HAP-1 (cell line): ENCODE measurements around the gene CDK5RAP3.
A peak's percentile ranks its signal among the peaks of the same experiment; 100 is the strongest.

Source experiments
- DNase-seq, 2 experiments: peaks; one replicate each; pipeline ENCODE4 v3.0.0-alpha.2; 2016 to 2020; ENCODE audit warnings: low spot score in 2 of 2
- H3K27me3 ChIP-seq: fragments of 250-450 bp; sonication (Bioruptor Pico); 2 replicates; pipeline ENCODE4 v1.5.1; 2020; ENCODE audit warnings: low read depth, mild to moderate bottlenecking, moderate library complexity
- H3K36me3 ChIP-seq: fragments of 250-450 bp; sonication (Bioruptor Pico); replicated peaks from 2 replicates; pipeline ENCODE4 v1.5.1; 2020; ENCODE audit warnings: mild to moderate bottlenecking
- H3K4me1 ChIP-seq: fragments of 250-450 bp; sonication (Bioruptor Pico); 2 replicates; pipeline ENCODE4 v1.5.1; 2020; ENCODE audit warnings: mild to moderate bottlenecking
- H3K4me3 ChIP-seq: fragments of 250-450 bp; sonication (Bioruptor Pico); 2 replicates; pipeline ENCODE4 v1.5.1; 2020; ENCODE audit warnings: mild to moderate bottlenecking, moderate library complexity
- H3K9me3 ChIP-seq: fragments of 250-450 bp; sonication (Bioruptor Pico); 2 replicates; pipeline ENCODE4 v1.5.1; 2020; ENCODE audit warnings: mild to moderate bottlenecking, moderate library complexity
- in situ Hi-C: fragments of 300-500 bp; cut with MboI; formaldehyde crosslinking; loops from 3 replicates; pipeline ENCODE4 v1.14.3; 2020; ENCODE audit warnings: low sequenced_read_pairs, inconsistent platforms, mixed read lengths

Gene CDK5RAP3

DNA sequence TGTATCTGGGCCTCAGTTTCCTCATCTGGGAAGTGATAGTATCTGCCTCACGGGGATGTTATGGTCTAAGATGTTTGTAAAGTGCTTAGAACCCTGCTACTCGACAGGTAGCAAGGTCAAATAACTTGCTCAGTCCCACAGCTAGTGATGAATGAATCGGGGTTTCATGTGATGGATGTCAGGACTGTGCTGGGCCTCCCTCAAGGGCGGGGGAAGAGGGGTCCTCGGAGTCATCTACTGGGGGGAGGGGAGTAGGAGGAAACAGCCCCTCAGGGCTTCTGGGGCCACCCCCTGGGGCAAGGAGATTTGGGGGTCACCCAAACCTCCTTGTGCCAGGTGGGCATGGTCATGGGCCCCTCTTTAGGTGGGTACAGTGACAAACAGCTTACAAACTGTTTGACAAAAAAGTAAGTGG, 28.8 kb upstream of the CDK5RAP3 start:
- H3K4me1 ChIP-seq = peaks cover 23% of the 10 kb centered on the region
- H3K36me3 ChIP-seq = peaks cover 27% of the 10 kb centered on the region
- in situ Hi-C loops = no loop called here
- no peak for DNase-seq
- no peaks in the 10 kb centered on the region for H3K27me3 ChIP-seq
- peak overlapping the region; percentile 68 for H3K4me3 ChIP-seq
- no peaks in the 10 kb centered on the region for H3K9me3 ChIP-seq

DNA sequence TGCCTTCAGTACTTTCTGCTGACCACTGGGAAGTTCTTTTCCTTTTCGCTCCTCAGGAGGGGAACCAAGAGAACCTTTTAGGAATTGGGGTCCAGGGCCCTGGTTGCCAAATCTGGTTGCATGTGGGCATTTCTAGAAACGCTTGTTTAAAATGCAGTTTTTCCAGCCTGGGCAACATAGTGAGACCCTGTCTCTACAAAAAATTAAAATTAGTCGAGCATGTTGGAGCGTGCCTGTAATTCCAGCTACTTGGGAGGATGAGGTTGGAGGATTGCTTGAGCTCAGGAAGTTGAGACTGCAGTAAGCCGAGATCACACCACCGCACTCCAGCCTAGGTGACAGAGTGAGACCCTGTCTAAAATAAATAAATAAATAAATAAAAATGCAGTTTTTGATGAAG, 28.3 kb upstream of the CDK5RAP3 start:
- H3K4me3 ChIP-seq = peak overlapping the region; percentile 68
- DNase-seq = peak in 1 of 2 experiments; percentile 14
- H3K36me3 ChIP-seq = peaks cover 28% of the 10 kb centered on the region
- H3K27me3 ChIP-seq = no peaks in the 10 kb centered on the region
- H3K9me3 ChIP-seq = no peaks in the 10 kb centered on the region
- in situ Hi-C loops = no loop called here
- H3K4me1 ChIP-seq = peaks cover 24% of the 10 kb centered on the region

- Histone ChIP-seq H3K27me3 (no peaks in the 10 kb centered on the region), H3K36me3 (peaks cover 45% of the 10 kb centered on the region), H3K4me1 (peaks cover 19% of the 10 kb centered on the region), H3K9me3 (no peaks in the 10 kb centered on the region), H3K4me3 (no peak overlapping the region)
- in situ Hi-C loops = loop anchor here (5.0 kb wide), 1 partner anchor 72 kb away; no protein-coding TSS in a partner anchor
- no peak for DNase-seq
Observed at GRCh38 chr17:47945080-47945479, 25.8 kb upstream of the CDK5RAP3 start.

- no peak overlapping the region for H3K4me3 ChIP-seq
- H3K4me1 ChIP-seq = peaks cover 18% of the 10 kb centered on the region
- H3K27me3 ChIP-seq = no peaks in the 10 kb centered on the region
- in situ Hi-C loops = loop anchor here (5.0 kb wide), 1 partner anchor 71 kb away; no protein-coding TSS in a partner anchor
- DNase-seq = no peak
- H3K36me3 ChIP-seq = peaks cover 49% of the 10 kb centered on the region
- no peaks in the 10 kb centered on the region for H3K9me3 ChIP-seq
Observed at GRCh38 chr17:47945529-47946508, 25.1 kb upstream of the CDK5RAP3 start.

DNA sequence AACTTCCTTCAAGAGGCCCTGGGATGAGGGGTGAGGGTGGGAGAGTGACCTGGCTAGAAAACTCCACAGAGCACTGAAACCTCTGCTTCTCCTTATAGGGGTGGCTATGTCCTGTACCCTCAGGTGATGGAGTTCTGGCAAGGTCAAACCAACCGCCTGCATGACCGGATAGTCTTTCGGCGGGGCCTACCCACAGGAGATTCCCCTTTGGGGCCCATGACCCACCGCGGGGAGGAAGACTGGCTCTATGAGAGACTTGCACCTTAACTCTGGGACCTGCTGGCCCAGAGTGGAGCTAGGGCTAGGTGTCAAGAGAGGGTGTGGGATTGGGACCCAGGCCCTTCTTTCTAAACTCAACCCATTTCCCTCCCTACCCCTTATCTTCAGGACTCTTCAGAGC, 24.4 kb upstream of the CDK5RAP3 start:
- in situ Hi-C loops = loop anchor here (5.0 kb wide), 1 partner anchor 71 kb away; no protein-coding TSS in a partner anchor
- peaks cover 14% of the 10 kb centered on the region for H3K4me1 ChIP-seq
- H3K4me3 ChIP-seq = no peak overlapping the region
- H3K9me3 ChIP-seq = no peaks in the 10 kb centered on the region
- peaks cover 49% of the 10 kb centered on the region for H3K36me3 ChIP-seq
- no peak for DNase-seq
- no peaks in the 10 kb centered on the region for H3K27me3 ChIP-seq

- H3K27me3 ChIP-seq = no peaks in the 10 kb centered on the region
- in situ Hi-C loops = loop anchor here (5.0 kb wide), 1 partner anchor 70 kb away; no protein-coding TSS in a partner anchor
- H3K36me3 ChIP-seq = peaks cover 49% of the 10 kb centered on the region
- H3K4me1 ChIP-seq = peaks cover 14% of the 10 kb centered on the region
- DNase-seq = peak; percentile 52 to 84
- no peaks in the 10 kb centered on the region for H3K9me3 ChIP-seq
- no peak overlapping the region for H3K4me3 ChIP-seq
Observed at GRCh38 chr17:47946929-47947397, 23.9 kb upstream of the CDK5RAP3 start.

- DNase-seq = no peak
- H3K27me3 ChIP-seq = no peaks in the 10 kb centered on the region
- peaks cover 45% of the 10 kb centered on the region for H3K36me3 ChIP-seq
- H3K9me3 ChIP-seq = no peaks in the 10 kb centered on the region
- H3K4me3 ChIP-seq = no peak overlapping the region
- H3K4me1 ChIP-seq = peaks cover 5% of the 10 kb centered on the region
- in situ Hi-C loops = loop anchor here (5.0 kb wide), 1 partner anchor 69 kb away; no protein-coding TSS in a partner anchor
Observed at GRCh38 chr17:47948706-47949196, 22.2 kb upstream of the CDK5RAP3 start.

- H3K36me3 ChIP-seq = peaks cover 43% of the 10 kb centered on the region
- peaks cover 5% of the 10 kb centered on the region for H3K4me1 ChIP-seq
- no peaks in the 10 kb centered on the region for H3K9me3 ChIP-seq
- H3K27me3 ChIP-seq = no peaks in the 10 kb centered on the region
- in situ Hi-C loops = loop anchor here (5.0 kb wide), 1 partner anchor 68 kb away; no protein-coding TSS in a partner anchor
- DNase-seq = peak; percentile 57 to 94
- H3K4me3 ChIP-seq = no peak overlapping the region
Observed at GRCh38 chr17:47949197-47949759, 21.6 kb upstream of the CDK5RAP3 start.

- Histone ChIP-seq H3K9me3 (no peaks in the 10 kb centered on the region), H3K36me3 (peaks cover 36% of the 10 kb centered on the region), H3K27me3 (no peaks in the 10 kb centered on the region), H3K4me3 (no peak overlapping the region), H3K4me1 (peaks cover 5% of the 10 kb centered on the region)
- in situ Hi-C loops = loop anchor here (5.0 kb wide), 1 partner anchor 67 kb away; no protein-coding TSS in a partner anchor
- no peak for DNase-seq
Observed at GRCh38 chr17:47949946-47950345, 21.0 kb upstream of the CDK5RAP3 start.

DNA sequence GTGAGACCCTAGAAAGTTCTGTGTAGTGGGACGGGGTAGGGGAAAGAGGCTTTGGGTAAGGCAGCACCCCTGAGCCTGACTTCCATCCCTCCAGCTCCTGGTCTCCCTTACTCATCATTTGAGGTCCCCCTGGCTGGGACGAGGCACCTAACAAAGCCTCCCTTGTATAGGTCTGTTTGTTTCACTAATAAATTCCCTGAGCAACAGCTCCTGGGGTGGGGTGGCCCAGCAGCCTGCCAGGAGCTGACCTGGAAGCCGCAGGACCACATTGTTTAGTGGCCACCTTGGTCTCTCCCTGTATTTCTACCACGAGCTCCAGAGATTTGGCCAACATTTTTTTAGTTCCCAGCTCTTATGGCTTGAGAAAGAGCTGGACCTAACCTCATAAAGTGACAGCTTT, 20.5 kb upstream of the CDK5RAP3 start:
- H3K36me3 ChIP-seq = peaks cover 34% of the 10 kb centered on the region

GRCh38 chr17:47952171-47953021, 18.5 kb upstream of the CDK5RAP3 start:
- Histone ChIP-seq H3K4me3 (no peak overlapping the region), H3K27me3 (no peaks in the 10 kb centered on the region), H3K36me3 (peaks cover 22% of the 10 kb centered on the region), H3K4me1 (peaks cover 3% of the 10 kb centered on the region), H3K9me3 (no peaks in the 10 kb centered on the region)
- in situ Hi-C loops = no loop called here
- DNase-seq = no peak

More for the DNA sequence above, 20.5 kb upstream of the CDK5RAP3 start:
- Histone ChIP-seq H3K9me3 (no peaks in the 10 kb centered on the region), H3K4me1 (peaks cover 5% of the 10 kb centered on the region), H3K4me3 (no peak overlapping the region), H3K27me3 (no peaks in the 10 kb centered on the region)
- in situ Hi-C loops = no loop called here
- DNase-seq = no peak

GRCh38 chr17:47953909-47954308, 17.0 kb upstream of the CDK5RAP3 start:
- no peaks in the 10 kb centered on the region for H3K27me3 ChIP-seq
- in situ Hi-C loops = no loop called here
- H3K36me3 ChIP-seq = peaks cover 7% of the 10 kb centered on the region
- no peak overlapping the region for H3K4me3 ChIP-seq
- peaks cover 3% of the 10 kb centered on the region for H3K4me1 ChIP-seq
- DNase-seq = no peak
- no peaks in the 10 kb centered on the region for H3K9me3 ChIP-seq
